Head of caudate nucleus (tissue), 42 donors: ENCODE results near the gene ANKHD1.

Experiments used
- DNase-seq, 42 donors: peaks; one replicate each; pipeline versions ENCODE4 v3.0.0 to v3.0.0-alpha.2; 2020 to 2021; ENCODE audit warnings: mixed read lengths in 7 of 42
- intact Hi-C: fragments of 100-400 bp; cut with DNase I; formaldehyde crosslinking; loops from one replicate; pipeline ENCODE4 v1.15.0; 2022

The ANKHD1 gene

GRCh38 chr5:140553657-140554056 lies 152.0 kb downstream of the ANKHD1 start:
- DNase-seq: no peak
- intact Hi-C loops: no loop called here

GRCh38 chr5:140554454-140554853 lies 152.8 kb downstream of the ANKHD1 start:
- DNase-seq: peak in 1 of 42 donors; percentile 1
- intact Hi-C loops: no loop called here

- peak in 1 of 42 donors; percentile 6 for DNase-seq
- intact Hi-C loops: no loop called here
Observed at GRCh38 chr5:140555747-140556312, 154.2 kb downstream of the ANKHD1 start.

GRCh38 chr5:140556438-140556837 lies 154.8 kb downstream of the ANKHD1 start:
- intact Hi-C loops: no loop called here
- DNase-seq: peak in 1 of 42 donors; percentile 7

GRCh38 chr5:140557136-140557805 lies 155.6 kb downstream of the ANKHD1 start, which contains the start of gene SRA1:
Gene SRA1, minus strand, starts transcription at chr5:140557473. Its CDS starts 21 bp downstream, at chr5:140557452.
- DNase-seq: peak; percentile 88 to 98 (median 96)
- intact Hi-C loops: no loop called here

GRCh38 chr5:140557965-140558364 lies 156.3 kb downstream of the ANKHD1 start:
- intact Hi-C loops: no loop called here
- DNase-seq: peak in 1 of 42 donors; percentile 19

GRCh38 chr5:140558542-140558941 lies 156.9 kb downstream of the ANKHD1 start:
- intact Hi-C loops: no loop called here
- DNase-seq: peak in 1 of 42 donors; percentile 22

GRCh38 chr5:140560227-140560626 lies 158.6 kb downstream of the ANKHD1 start:
- DNase-seq: peak in 1 of 42 donors; percentile 26
- intact Hi-C loops: loop anchor here (5.0 to 10.0 kb wide), 2 partner anchors 87 to 135 kb away; partner anchors contain the start of genes HARS1, HARS2, IK and NDUFA2

- peak in 1 of 42 donors; percentile 20 for DNase-seq
- intact Hi-C loops: loop anchor here (5.0 to 10.0 kb wide), 2 partner anchors 85 to 133 kb away; partner anchors contain the start of genes HARS1, HARS2, IK and NDUFA2
Observed at GRCh38 chr5:140561753-140562523, 160.3 kb downstream of the ANKHD1 start.

GRCh38 chr5:140563596-140563995 lies 162.0 kb downstream of the ANKHD1 start:
- DNase-seq: peak in 4 of 42 donors; percentile 33 to 55 (median 40)
- intact Hi-C loops: loop anchor here (5.0 to 10.0 kb wide), 2 partner anchors 84 to 131 kb away; partner anchors contain the start of genes HARS1, HARS2, IK and NDUFA2

GRCh38 chr5:140564196-140565023 lies 162.8 kb downstream of the ANKHD1 start, which contains the start of the genes APBB3 and SLC35A4:
Gene APBB3, minus strand, starts transcription at chr5:140564598. Its CDS starts 353 bp downstream, at chr5:140564245.
Gene SLC35A4, plus strand, starts transcription at chr5:140564828. Its CDS starts 2,342 bp downstream, at chr5:140567170.
- DNase-seq: peak; percentile 94 to 99 (median 98)
- intact Hi-C loops: loop anchor here (5.0 to 10.0 kb wide), 3 partner anchors 73 to 130 kb away; partner anchors contain the start of genes HARS1, HARS2, IK and NDUFA2

GRCh38 chr5:140565024-140565779 lies 163.6 kb downstream of the ANKHD1 start:
- intact Hi-C loops: loop anchor here (5.0 to 10.0 kb wide), 2 partner anchors 72 to 130 kb away; partner anchors contain the start of genes HARS1, HARS2 and TMCO6
- DNase-seq: no peak

GRCh38 chr5:140565780-140566095 lies 164.1 kb downstream of the ANKHD1 start:
- DNase-seq: no peak
- intact Hi-C loops: loop anchor here (5.0 to 10.0 kb wide), 2 partner anchors 72 to 129 kb away; partner anchors contain the start of genes HARS1, HARS2 and TMCO6

- no peak for DNase-seq
- intact Hi-C loops: loop anchor here (5.0 to 10.0 kb wide), 2 partner anchors 71 to 128 kb away; partner anchors contain the start of genes HARS1, HARS2 and TMCO6
Observed at GRCh38 chr5:140566665-140567064, 165.0 kb downstream of the ANKHD1 start.

GRCh38 chr5:140567136-140567818 lies 165.6 kb downstream of the ANKHD1 start:
- no peak for DNase-seq
- intact Hi-C loops: loop anchor here (5.0 to 10.0 kb wide), 2 partner anchors 70 to 128 kb away; partner anchors contain the start of genes HARS1, HARS2 and TMCO6

GRCh38 chr5:140567871-140568270 lies 166.2 kb downstream of the ANKHD1 start:
- intact Hi-C loops: loop anchor here (5.0 to 10.0 kb wide), 2 partner anchors 69 to 127 kb away; partner anchors contain the start of genes HARS1, HARS2 and TMCO6
- peak in 1 of 42 donors; percentile 34 for DNase-seq
